ENCODE results near the gene PDE9A.

Gene PDE9A

GRCh38 chr21:42722808-42723473 lies 69.5 kb downstream of the PDE9A start:
- TF ChIP-seq, protein P1, sequence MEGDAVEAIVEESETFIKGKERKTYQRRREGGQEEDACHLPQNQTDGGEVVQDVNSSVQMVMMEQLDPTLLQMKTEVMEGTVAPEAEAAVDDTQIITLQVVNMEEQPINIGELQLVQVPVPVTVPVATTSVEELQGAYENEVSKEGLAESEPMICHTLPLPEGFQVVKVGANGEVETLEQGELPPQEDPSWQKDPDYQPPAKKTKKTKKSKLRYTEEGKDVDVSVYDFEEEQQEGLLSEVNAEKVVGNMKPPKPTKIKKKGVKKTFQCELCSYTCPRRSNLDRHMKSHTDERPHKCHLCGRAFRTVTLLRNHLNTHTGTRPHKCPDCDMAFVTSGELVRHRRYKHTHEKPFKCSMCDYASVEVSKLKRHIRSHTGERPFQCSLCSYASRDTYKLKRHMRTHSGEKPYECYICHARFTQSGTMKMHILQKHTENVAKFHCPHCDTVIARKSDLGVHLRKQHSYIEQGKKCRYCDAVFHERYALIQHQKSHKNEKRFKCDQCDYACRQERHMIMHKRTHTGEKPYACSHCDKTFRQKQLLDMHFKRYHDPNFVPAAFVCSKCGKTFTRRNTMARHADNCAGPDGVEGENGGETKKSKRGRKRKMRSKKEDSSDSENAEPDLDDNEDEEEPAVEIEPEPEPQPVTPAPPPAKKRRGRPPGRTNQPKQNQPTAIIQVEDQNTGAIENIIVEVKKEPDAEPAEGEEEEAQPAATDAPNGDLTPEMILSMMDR (IDR thresholded peaks at IDR 0.05; ENCODE audit: insufficient read depth, low read length), result no peak
- TF ChIP-seq, protein P2, sequence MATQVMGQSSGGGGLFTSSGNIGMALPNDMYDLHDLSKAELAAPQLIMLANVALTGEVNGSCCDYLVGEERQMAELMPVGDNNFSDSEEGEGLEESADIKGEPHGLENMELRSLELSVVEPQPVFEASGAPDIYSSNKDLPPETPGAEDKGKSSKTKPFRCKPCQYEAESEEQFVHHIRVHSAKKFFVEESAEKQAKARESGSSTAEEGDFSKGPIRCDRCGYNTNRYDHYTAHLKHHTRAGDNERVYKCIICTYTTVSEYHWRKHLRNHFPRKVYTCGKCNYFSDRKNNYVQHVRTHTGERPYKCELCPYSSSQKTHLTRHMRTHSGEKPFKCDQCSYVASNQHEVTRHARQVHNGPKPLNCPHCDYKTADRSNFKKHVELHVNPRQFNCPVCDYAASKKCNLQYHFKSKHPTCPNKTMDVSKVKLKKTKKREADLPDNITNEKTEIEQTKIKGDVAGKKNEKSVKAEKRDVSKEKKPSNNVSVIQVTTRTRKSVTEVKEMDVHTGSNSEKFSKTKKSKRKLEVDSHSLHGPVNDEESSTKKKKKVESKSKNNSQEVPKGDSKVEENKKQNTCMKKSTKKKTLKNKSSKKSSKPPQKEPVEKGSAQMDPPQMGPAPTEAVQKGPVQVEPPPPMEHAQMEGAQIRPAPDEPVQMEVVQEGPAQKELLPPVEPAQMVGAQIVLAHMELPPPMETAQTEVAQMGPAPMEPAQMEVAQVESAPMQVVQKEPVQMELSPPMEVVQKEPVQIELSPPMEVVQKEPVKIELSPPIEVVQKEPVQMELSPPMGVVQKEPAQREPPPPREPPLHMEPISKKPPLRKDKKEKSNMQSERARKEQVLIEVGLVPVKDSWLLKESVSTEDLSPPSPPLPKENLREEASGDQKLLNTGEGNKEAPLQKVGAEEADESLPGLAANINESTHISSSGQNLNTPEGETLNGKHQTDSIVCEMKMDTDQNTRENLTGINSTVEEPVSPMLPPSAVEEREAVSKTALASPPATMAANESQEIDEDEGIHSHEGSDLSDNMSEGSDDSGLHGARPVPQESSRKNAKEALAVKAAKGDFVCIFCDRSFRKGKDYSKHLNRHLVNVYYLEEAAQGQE (IDR thresholded peaks at IDR 0.05; ENCODE audit: insufficient replicate concordance, low read depth), result no peak
- TF ChIP-seq SPI1 (IDR thresholded peaks at IDR 0.05; ENCODE audit: borderline replicate concordance, low read depth) (no peak), POLR2AphosphoS5 (IDR thresholded peaks at IDR 0.05; ENCODE audit: low read depth) (no peak), GABPA (IDR thresholded peaks at IDR 0.05; ENCODE audit: low read depth) (no peak)
- no peak overlapping the region for H3K4me3 ChIP-seq (replicated peaks; ENCODE audit: insufficient read depth, low read length)
- no peaks in the 10 kb centered on the region for H3K27me3 ChIP-seq (ENCODE audit: insufficient read depth, poor library complexity, severe bottlenecking)
- no peak for DNase-seq (ENCODE audit: low read depth in 1 of 2, low spot score in 1 of 2)
- no peak overlapping the region for H3K27ac ChIP-seq (replicated peaks)

DNA sequence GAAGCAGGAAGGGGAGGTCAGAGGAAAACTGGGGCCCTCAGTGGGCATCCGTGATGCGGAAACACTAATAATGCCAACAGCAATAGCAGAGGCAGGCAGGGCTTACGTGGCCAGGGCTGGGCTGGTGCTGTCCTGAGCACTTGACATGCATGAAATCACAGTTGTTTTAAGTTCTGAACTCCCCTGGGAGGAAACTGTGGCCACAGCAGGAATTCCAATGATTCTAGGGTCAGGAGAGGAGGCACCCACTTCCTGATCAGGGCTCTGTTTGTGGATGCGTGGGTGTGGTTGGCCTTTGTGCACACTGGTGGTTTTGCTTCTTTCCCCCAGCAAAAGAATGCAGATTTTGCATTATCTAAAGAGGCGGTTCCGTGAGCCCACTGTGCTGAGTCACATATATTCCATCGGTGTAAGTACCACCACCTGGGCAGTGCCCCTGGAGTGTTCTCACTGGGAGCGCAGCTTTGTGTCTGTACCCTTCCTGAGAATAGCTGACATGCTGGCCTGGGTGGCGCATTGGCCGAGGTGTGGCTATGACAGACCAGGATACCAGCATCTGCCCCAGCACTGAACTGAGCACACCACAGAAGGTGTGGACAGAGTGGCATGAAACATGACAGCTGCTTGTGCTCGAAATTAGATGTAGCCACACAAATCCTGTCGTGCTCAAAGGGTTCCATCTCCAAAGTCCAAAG lies 71.0 kb downstream of the PDE9A start:
- no peak for DNase-seq (ENCODE audit: low read depth in 1 of 2, low spot score in 1 of 2)
- Histone ChIP-seq H3K27ac (replicated peaks) (no peak overlapping the region), H3K27me3 (ENCODE audit: insufficient read depth, poor library complexity, severe bottlenecking) (no peaks in the 10 kb centered on the region), H3K4me3 (replicated peaks; ENCODE audit: insufficient read depth, low read length) (no peak overlapping the region)
- TF ChIP-seq GABPA (IDR thresholded peaks at IDR 0.05; ENCODE audit: low read depth), result no peak
- TF ChIP-seq, protein P2 (IDR thresholded peaks at IDR 0.05; ENCODE audit: insufficient replicate concordance, low read depth), result no peak
- no peak for TF ChIP-seq POLR2AphosphoS5 (IDR thresholded peaks at IDR 0.05; ENCODE audit: low read depth)
- TF ChIP-seq, protein P1 (IDR thresholded peaks at IDR 0.05; ENCODE audit: insufficient read depth, low read length), result no peak
- no peak for TF ChIP-seq SPI1 (IDR thresholded peaks at IDR 0.05; ENCODE audit: borderline replicate concordance, low read depth)

DNA sequence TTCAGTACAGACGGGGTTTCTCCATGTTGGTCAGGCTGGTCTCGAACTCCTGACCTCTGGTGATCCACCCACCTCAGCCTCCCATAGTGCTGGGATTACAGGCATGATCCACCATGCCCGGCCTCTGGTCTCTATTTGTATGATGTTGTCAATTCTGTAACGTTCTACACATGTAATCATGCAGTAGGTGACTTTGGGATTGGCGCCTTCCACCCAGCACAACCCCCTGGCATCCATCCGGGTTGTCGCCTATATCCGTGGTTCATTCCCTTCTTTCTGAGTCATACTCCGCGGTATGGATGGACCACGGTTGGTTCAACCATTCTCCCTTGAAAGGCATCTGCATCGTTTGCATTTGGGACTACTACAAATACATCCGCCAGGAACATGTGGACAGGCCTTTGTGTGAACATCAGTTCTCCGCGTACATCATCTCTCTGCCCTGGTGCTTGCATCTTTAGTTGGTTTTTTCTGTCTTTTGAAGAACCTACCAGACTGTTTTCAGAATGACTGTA lies 72.1 kb downstream of the PDE9A start:
- DNase-seq (ENCODE audit: low read depth in 1 of 2, low spot score in 1 of 2), result no peak
- no peak overlapping the region for H3K4me3 ChIP-seq (replicated peaks; ENCODE audit: insufficient read depth, low read length)
- TF ChIP-seq GABPA (IDR thresholded peaks at IDR 0.05; ENCODE audit: low read depth), result no peak
- TF ChIP-seq, protein P1 (IDR thresholded peaks at IDR 0.05; ENCODE audit: insufficient read depth, low read length), result no peak
- H3K27me3 ChIP-seq (ENCODE audit: insufficient read depth, poor library complexity, severe bottlenecking), result no peaks in the 10 kb centered on the region
- no peak overlapping the region for H3K27ac ChIP-seq (replicated peaks)
